K562 (cell line): ENCODE results near the gene WDR55. TPM values are rescaled to one million over a fixed set of nuclear protein-coding genes. Genes with fewer than 3 reads are reported as not detected.
A peak's percentile ranks its signal among the peaks of the same experiment; 100 is the strongest.

ENCODE experiments used
- ARNT ChIP-seq, 2 experiments: fragments of 450-650 bp; IDR thresholded peaks; 2 replicates each; pipeline ENCODE4 v1.6.1; 2016; ENCODE audit warnings: mild to moderate bottlenecking in 1 of 2
- BACH1 ChIP-seq: fragments of 200-800 bp; sonication (Bioruptor generic); IDR thresholded peaks from 2 replicates; pipeline ENCODE4 v1.6.1; 2016; ENCODE audit warnings: missing genetic modification characterization, missing compliant biosample characterization
- BHLHE40 ChIP-seq: IDR thresholded peaks from 2 replicates; pipeline ENCODE4 v1.6.1; 2011; ENCODE audit warnings: low read length, improper control_type of control experiment
- CBX5 ChIP-seq: IDR thresholded peaks from 2 replicates; pipeline ENCODE4 v1.6.1; 2014; ENCODE audit warnings: low read depth, borderline replicate concordance
- DIDO1 ChIP-seq: fragments of 450-650 bp; IDR thresholded peaks from 2 replicates; pipeline ENCODE4 v1.6.1; 2016; ENCODE audit warnings: low read depth, missing biosample characterization, missing genetic modification characterization
- ETV6 ChIP-seq, 3 experiments: fragments of 150-350 bp in 1 of 3; sonication (generic) in 1 of 3; formaldehyde crosslinking in 1 of 3; IDR thresholded peaks; 2 replicates each; pipeline versions ENCODE4 v1.6.1 to v1.8.0; 2014 to 2022; ENCODE audit warnings: borderline replicate concordance in 2 of 3, low read depth in 2 of 3, antibody characterized with exemption in 1 of 3, low read length in 1 of 3, mild to moderate bottlenecking in 1 of 3, missing genetic modification reagents in 1 of 3
- EWSR1 ChIP-seq: fragments of 450-650 bp; IDR thresholded peaks from 2 replicates; pipeline ENCODE4 v1.6.1; 2018; ENCODE audit warnings: borderline replicate concordance, mild to moderate bottlenecking, low read depth, moderate library complexity; ENCODE audit not compliant: partially characterized antibody
- FIP1L1 ChIP-seq: fragments of 200-400 bp; formaldehyde crosslinking; IDR thresholded peaks from 2 replicates; pipeline ENCODE4 v1.6.1; 2018; ENCODE audit warnings: mild to moderate bottlenecking, low read depth, low read length; ENCODE audit not compliant: poor library complexity, severe bottlenecking
- FOXJ3 ChIP-seq: sonication (generic); formaldehyde crosslinking; IDR thresholded peaks from 2 replicates; pipeline ENCODE4 v1.4.0; 2020; ENCODE audit warnings: mild to moderate bottlenecking, missing genetic modification reagents
- GATA2 ChIP-seq: sonication (generic); formaldehyde crosslinking; IDR thresholded peaks from 2 replicates; pipeline ENCODE4 v1.4.0; 2020; ENCODE audit warnings: mild to moderate bottlenecking, missing genetic modification reagents
- HNRNPH1 ChIP-seq: fragments of 200-400 bp; formaldehyde crosslinking; optimal IDR thresholded peaks from 2 replicates; pipeline ENCODE3; 2017; ENCODE audit warnings: low read depth, mild to moderate bottlenecking, low read length, moderate library complexity
- KHSRP ChIP-seq: fragments of 450-650 bp; IDR thresholded peaks from 2 replicates; pipeline ENCODE4 v1.6.1; 2017
- MAFG ChIP-seq: fragments of 450-650 bp; conservative IDR thresholded peaks from 2 replicates; pipeline ENCODE4 v1.6.1; 2016; ENCODE audit warnings: missing genetic modification characterization, missing compliant biosample characterization
- MCM5 ChIP-seq: fragments of 450-650 bp; IDR thresholded peaks from 2 replicates; pipeline ENCODE4 v1.6.1; 2016; ENCODE audit warnings: low read depth
- MLLT1 ChIP-seq, 2 experiments: fragments of 450-650 bp; IDR thresholded peaks; 2 replicates each; pipeline ENCODE4 v1.6.1; 2016
- MYNN ChIP-seq, 2 experiments: sonication (generic); formaldehyde crosslinking in 1 of 2; IDR thresholded peaks; 2 replicates each; pipeline versions ENCODE4 v1.5.0 to v1.6.1; 2016 to 2020; ENCODE audit warnings: antibody characterized with exemption in 1 of 2, missing genetic modification reagents in 1 of 2
- PREB ChIP-seq: sonication (generic); formaldehyde crosslinking; IDR thresholded peaks from 2 replicates; pipeline ENCODE4 v1.8.1; 2023; ENCODE audit warnings: mild to moderate bottlenecking, missing genetic modification reagents
- SMAD1 ChIP-seq: fragments of 150-350 bp; IDR thresholded peaks from 2 replicates; pipeline ENCODE4 v1.6.1; 2014; ENCODE audit warnings: low read length, low read depth; ENCODE audit not compliant: partially characterized antibody
- TAF15 ChIP-seq: fragments of 200-400 bp; formaldehyde crosslinking; IDR thresholded peaks from 2 replicates; pipeline ENCODE4 v1.6.1; 2017; ENCODE audit warnings: mild to moderate bottlenecking, low read depth, low read length, moderate library complexity
- TRIM28 ChIP-seq: fragments of 450-650 bp; IDR thresholded peaks from 2 replicates; pipeline ENCODE4 v1.6.1; 2017
- ZEB2 ChIP-seq: fragments of 450-650 bp; IDR thresholded peaks from 2 replicates; pipeline ENCODE4 v1.6.1; 2016
- ZFP36 ChIP-seq: fragments of 150-350 bp; IDR thresholded peaks from 2 replicates; pipeline ENCODE4 v1.6.1; 2018; ENCODE audit warnings: low read length, low read depth; ENCODE audit not compliant: partially characterized antibody
- ZNF263 ChIP-seq: sonication (generic); formaldehyde crosslinking; IDR thresholded peaks from 2 replicates; pipeline ENCODE4 v1.8.0; 2022; ENCODE audit warnings: mild to moderate bottlenecking, missing genetic modification reagents, borderline replicate concordance
- polyA plus RNA-seq, 8 experiments: library from polyadenylated mRNA; depleted of rRNA in 4 of 8; stranded (reverse) in 5 of 8; unstranded in 3 of 8; fragments of >200 nt; fragmentation: Nextera tagmentation in 2 of 8; fragmentation: Illumina TruSeq in 1 of 8; extraction: Ambion mirVana in 2 of 8; extraction: Trizol in 1 of 8; gene quantifications; 2 replicates each; pipeline versions ENCODE4 v1.2.1 to v1.2.3, GENCODE V29; 2011 to 2014; ENCODE audit warnings: inconsistent platforms in 1 of 8, missing spikeins in 1 of 8
- total RNA-seq, 7 experiments: library from RNA; depleted of rRNA in 6 of 7; stranded (reverse); fragments of >200 nt in 6 of 7; fragmentation: Illumina TruSeq in 2 of 7; extraction: Trizol in 2 of 7; gene quantifications; 2 replicates each; pipeline versions ENCODE4 v1.2.1 to v1.2.3, GENCODE V29; 2011 to 2021; ENCODE audit warnings: low replicate concordance in 1 of 7
- TF ChIP-seq, protein P1 (sequence below): fragments of 450-650 bp; formaldehyde crosslinking; IDR thresholded peaks from 2 replicates; pipeline ENCODE4 v1.4.0; 2020; ENCODE audit warnings: mild to moderate bottlenecking, moderate library complexity

WDR55 gene
- total and polyA plus RNA-seq, 9 of the 15 experiments (the other 6 are each of a cell fraction or from before 2014, with no cell fraction given) = 5.2 to 45.0 (median 29.3) TPM

DNA sequence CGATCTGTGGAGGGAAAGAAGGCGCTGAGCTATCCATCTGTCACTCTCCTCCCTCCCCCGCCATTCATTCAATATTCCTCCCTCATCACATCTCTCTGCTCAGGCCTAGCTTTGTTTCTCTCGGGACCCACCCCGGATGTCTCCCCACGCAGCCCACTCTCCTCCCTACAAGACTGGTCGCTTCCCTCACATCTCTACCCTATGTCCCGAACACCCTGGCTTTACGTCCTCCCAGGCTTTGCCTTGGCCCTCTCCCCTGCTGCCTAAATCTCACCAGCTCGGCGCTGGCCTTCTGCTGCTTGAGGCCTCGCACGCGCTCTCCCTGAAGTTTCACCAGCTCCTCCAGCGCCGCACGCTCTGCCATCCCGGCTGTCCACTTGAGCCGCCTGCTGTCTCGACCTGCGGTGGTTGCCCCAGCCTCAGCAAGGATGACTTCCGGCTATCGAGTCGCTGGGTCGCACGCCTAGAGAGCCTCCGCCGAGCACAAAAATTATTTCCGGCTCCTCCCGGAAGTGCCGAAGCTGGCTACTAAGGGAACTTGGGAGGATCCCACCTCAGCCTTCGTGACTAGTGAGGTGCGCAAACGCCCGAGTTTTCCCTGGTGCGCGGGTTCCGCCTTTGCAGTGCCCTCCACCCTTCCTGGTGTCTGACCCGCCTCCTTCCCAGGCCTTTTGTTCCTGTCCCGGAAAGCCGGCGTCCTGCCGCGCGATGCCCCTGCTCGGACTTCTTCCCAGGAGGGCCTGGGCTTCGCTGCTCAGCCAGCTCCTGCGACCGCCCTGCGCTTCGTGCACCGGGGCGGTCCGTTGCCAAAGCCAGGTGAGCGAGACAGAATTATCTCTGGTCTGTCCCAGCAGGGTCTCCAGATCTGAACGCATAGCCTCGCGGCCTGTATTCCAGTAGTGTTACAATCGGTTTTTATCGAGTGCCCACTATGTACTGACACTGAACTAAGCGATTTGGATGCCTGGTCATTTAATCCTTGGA is 26.5 kb downstream of the WDR55 start, which contains the start of the genes HARS1 and HARS2 (continued):
- TF ChIP-seq KHSRP = peak; percentile 43; the same call in 1 of the 2 replicates
- TF ChIP-seq BACH1 (tag) = no peak
- peak; percentile 62; the same call in 1 of the 2 replicates for TF ChIP-seq MYNN (IDR thresholded peaks at IDR 0.05)
- no peak for TF ChIP-seq MYNN (CRISPR knock-in tag; IDR thresholded peaks at IDR 0.05)
- TF ChIP-seq PREB = 0 out of 2 replicates have a peak, but pooled peaks have one; percentile 53
- TF ChIP-seq ZNF263 (CRISPR knock-in tag) = peak; percentile 64; the same call in 1 of the 2 replicates
- TF ChIP-seq DIDO1 (tag) = peak; percentile 81
- TF ChIP-seq TAF15 = no peak
- TF ChIP-seq SMAD1 = peak; percentile 14
- TF ChIP-seq EWSR1 = no peak
- TF ChIP-seq MAFG = no peak
- peak in 1 of 2 experiments; percentile 66; a peak in 2 of 4 replicates for TF ChIP-seq MLLT1 (IDR thresholded peaks at IDR 0.05)
- TF ChIP-seq FIP1L1 = no peak
- peak; percentile 48 for TF ChIP-seq BHLHE40
- TF ChIP-seq ETV6 (IDR thresholded peaks at IDR 0.05; ENCODE audit: borderline replicate concordance in 1 of 2, low read depth in 2 of 2, low read length in 1 of 2) = peak; percentile 61 to 90; a peak in 3 of 4 replicates
- no peak for TF ChIP-seq ETV6 (CRISPR knock-in tag; IDR thresholded peaks at IDR 0.05; ENCODE audit: borderline replicate concordance)
- TF ChIP-seq TRIM28 = peak; percentile 65; the same call in 1 of the 2 replicates
- TF ChIP-seq CBX5 = no peak; the same call in 1 of the 2 replicates
- no peak for TF ChIP-seq HNRNPH1
- TF ChIP-seq, protein P1, sequence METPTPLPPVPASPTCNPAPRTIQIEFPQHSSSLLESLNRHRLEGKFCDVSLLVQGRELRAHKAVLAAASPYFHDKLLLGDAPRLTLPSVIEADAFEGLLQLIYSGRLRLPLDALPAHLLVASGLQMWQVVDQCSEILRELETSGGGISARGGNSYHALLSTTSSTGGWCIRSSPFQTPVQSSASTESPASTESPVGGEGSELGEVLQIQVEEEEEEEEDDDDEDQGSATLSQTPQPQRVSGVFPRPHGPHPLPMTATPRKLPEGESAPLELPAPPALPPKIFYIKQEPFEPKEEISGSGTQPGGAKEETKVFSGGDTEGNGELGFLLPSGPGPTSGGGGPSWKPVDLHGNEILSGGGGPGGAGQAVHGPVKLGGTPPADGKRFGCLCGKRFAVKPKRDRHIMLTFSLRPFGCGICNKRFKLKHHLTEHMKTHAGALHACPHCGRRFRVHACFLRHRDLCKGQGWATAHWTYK (CRISPR knock-in tag) = no peak
- no peak for TF ChIP-seq GATA2 (CRISPR knock-in tag)
- no peak for TF ChIP-seq FOXJ3 (CRISPR knock-in tag)
- no peak for TF ChIP-seq ZEB2
- TF ChIP-seq MCM5 = no peak
- TF ChIP-seq ZFP36 = no peak
- peak; percentile 52 to 78; a peak in 3 of 4 replicates for TF ChIP-seq ARNT (IDR thresholded peaks at IDR 0.05)
